GM08714 (cell line): ENCODE results near the gene SIGLEC9.
"Not testable (repeated sequence)": the region's sequence is repeated elsewhere in the genome, so short reads cannot be mapped to it uniquely, and the experiment has no call there.

Source experiments
- H3K4me3 ChIP-seq: fragments of 200-500 bp; sonication (Bioruptor generic); 2 replicates; pipeline ENCODE4 v1.5.1; 2014; ENCODE audit warnings: mild to moderate bottlenecking, low read length, inconsistent platforms
- ZNF274 ChIP-seq: IDR thresholded peaks from 2 replicates; pipeline ENCODE4 v1.6.1; 2012; ENCODE audit warnings: mild to moderate bottlenecking, low read depth, low read length

Gene SIGLEC9

DNA sequence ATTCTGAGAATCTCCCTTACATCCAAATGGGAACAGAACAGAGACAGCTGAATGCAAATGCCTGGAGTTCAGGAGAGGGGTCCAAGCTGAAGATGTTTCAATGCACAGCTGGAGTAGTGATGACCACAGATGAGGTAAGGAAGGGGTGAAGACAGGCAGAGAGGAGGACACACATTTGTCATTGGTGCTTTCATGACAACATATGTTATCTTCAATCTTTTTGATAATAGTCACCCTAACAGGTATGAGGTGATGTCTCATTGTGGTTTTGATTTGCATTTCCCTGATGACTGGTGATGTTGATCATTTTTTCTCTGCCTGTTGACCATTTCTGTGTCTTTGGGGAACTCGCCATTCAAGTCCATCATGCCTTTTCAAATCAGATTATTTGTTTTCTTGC lies 36.6 kb downstream of the SIGLEC9 start:
- no peak for TF ChIP-seq ZNF274
- no peak overlapping the region for H3K4me3 ChIP-seq

GRCh38 chr19:51161867-51162496 lies 37.3 kb downstream of the SIGLEC9 start:
- no peak overlapping the region for H3K4me3 ChIP-seq
- TF ChIP-seq ZNF274, result no peak

GRCh38 chr19:51163257-51163656 lies 38.6 kb downstream of the SIGLEC9 start:
- no peak overlapping the region for H3K4me3 ChIP-seq
- no peak for TF ChIP-seq ZNF274

DNA sequence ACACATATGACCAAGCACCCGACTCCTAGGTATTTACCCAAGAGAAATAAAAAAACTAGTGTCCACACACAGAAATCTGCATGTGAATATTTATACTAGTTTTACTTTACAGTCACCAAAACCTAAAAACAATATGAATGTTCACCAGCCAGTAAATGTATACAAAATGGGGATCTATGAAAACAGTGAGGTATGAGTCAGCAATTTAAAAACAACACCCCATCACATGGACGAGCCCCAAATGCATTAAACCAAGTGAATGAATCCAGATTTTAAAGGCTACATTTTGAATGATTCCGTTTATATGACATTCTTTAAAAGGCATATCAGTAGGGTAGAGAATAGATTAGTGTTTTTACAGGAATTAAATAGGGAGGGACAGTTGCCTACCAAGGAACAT lies 39.5 kb downstream of the SIGLEC9 start:
- TF ChIP-seq ZNF274, result no peak
- H3K4me3 ChIP-seq, result no peak overlapping the region

DNA sequence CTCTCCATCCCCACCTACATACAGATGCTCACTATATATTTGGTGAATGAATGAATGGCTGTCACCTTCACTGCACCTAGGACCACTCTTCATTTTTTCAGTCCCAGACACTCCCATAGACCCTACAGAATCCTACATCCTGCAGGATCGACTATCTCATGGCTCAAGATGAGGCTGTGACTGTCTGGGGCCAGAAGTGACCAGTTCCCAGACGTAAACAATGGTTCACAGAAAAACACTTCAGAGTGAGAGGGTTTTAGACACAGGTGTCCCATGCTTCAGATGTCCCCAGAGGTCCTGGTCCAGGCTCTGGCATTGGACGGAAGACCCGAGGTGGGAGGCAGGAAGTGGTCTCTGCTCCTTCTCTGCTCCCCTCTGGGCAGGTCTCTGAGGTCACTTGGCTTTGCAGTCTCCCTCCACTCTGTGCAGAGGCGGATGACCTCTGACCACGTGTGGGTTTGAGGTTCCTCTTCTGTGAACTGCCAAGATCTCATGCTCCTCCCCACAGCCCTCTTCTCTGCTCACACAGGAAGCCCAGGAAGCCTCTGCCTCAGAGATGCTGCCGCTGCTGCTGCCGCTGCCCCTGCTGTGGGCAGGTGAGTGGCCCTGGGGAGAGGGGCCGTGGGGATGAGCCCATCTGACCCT lies 42.3 kb downstream of the SIGLEC9 start:
- no peak overlapping the region for H3K4me3 ChIP-seq
- no peak for TF ChIP-seq ZNF274

DNA sequence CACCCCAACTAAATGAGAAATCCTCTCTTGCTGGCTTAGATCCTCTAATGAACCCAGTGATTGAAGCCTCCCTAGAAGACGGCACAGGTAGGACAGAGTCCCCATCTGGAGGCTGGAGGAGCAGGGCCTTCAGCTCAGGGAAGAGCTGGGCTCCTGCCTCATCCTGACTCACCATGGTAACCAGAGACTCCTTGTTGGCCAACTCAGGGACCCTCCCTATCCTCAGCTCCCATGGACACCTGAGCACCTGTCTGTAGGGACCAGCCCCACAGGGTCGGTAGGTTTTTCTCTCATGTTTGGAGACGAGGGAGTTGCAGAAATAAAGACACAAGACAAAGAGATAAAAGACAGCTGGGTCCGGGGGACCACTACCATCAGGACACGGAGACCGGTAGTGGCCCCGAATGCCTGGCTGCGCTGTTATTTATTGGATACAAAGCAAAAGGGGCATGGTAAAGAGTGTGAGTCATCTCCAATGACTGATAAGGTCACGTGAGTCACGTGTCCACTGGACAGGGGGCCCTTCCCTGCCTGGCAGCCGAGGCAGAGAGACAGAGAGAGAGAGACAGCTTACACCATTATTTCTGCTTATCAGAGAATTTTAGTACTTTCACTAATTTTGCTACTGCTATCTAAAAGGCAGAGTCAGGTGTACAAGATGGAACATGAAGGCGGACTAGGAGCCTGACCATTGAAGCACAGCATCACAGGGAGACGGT lies 44.0 kb downstream of the SIGLEC9 start:
- H3K4me3 ChIP-seq, result no peak overlapping the region
- no peak for TF ChIP-seq ZNF274

DNA sequence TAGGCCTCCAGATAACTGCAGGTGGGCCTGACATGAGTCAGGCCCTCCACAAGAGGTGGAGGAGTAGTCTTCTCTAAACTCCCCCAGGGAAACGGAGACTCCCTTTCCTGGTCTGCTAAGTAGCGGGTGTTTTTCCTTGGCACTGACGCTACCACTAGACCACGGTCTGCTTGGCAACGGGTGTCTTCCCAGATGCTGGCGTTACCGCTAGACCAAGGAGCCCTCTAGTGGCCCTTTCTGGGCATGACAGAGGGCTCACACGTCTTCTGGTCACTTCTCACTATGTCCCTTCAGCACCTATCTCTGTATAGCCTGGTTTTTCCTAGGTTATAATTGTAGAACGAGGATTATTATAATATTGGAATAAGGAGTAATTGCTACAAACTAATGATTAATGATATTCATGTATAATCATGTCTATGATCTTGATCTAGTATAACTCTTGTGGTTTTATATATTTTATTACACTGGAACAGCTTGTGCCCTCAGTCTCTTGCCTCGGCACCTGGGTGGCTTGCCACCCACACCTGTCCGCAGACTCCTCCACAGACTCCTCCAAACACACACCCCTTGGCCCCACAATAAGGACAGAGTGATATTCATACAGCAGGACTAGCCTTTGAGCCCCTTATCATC lies 44.7 kb downstream of the SIGLEC9 start:
- not testable (repeated sequence) for H3K4me3 ChIP-seq

- TF ChIP-seq ZNF274, result no peak
- H3K4me3 ChIP-seq, result no peak overlapping the region
Observed at GRCh38 chr19:51172223-51172622, 47.5 kb downstream of the SIGLEC9 start.

DNA sequence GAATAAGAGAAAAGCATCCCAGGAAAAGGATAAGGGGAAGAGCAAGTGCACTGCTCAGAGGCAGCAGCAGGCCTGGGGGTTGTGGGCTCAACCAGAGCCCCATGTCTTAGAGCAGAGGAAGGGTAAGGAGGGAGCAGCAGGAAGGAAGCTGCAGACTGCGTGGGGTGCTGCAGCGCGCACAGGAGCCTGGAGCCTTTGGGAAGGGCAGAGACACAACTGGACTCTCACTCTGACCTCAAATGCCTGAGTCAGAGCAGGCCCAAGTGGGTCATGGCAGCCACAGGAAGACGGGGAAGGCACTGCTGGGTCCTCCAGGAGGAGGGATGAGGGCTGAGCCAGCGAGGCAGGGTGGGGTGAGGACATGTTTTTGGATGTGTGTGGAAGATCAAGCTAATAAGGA lies 49.0 kb downstream of the SIGLEC9 start:
- no peak for TF ChIP-seq ZNF274
- H3K4me3 ChIP-seq, result no peak overlapping the region

GRCh38 chr19:51179256-51179655 lies 54.5 kb downstream of the SIGLEC9 start:
- no peak overlapping the region for H3K4me3 ChIP-seq
- no peak for TF ChIP-seq ZNF274
